ENCODE results near the gene TUFT1. TPM values are rescaled to one million over a fixed set of nuclear protein-coding genes. Genes with fewer than 3 reads are reported as not detected.

TUFT1 gene
- total and polyA plus RNA-seq, 2 of the 8 experiments (the other 6 are each of a cell fraction or from before 2014, with no cell fraction given) = 7.3 to 10.4 TPM

GRCh38 chr1:151518431-151518830, 21.7 kb upstream of the TUFT1 start (continued):
- no peak for TF ChIP-seq KDM5A (IDR thresholded peaks at IDR 0.05; ENCODE audit: low read length)
- TF ChIP-seq CHD2 (IDR thresholded peaks at IDR 0.05; ENCODE audit: low read length) = no peak
- no peak for TF ChIP-seq HDAC6 (IDR thresholded peaks at IDR 0.05; ENCODE audit: low read depth, low read length)
- no peak for TF ChIP-seq GTF2F1 (IDR thresholded peaks at IDR 0.05; ENCODE audit: borderline replicate concordance, low read depth, low read length)
- TF ChIP-seq YY1 (IDR thresholded peaks at IDR 0.05; ENCODE audit: low read depth, low read length) = no peak
- TF ChIP-seq USF2 (IDR thresholded peaks at IDR 0.05; ENCODE audit: low read length) = no peak
